ENCODE data around the gene PPM1G.
"Not testable (repeated sequence)": the region's sequence is repeated elsewhere in the genome, so short reads cannot be mapped to it uniquely, and the experiment has no call there.

PPM1G gene

GRCh38 chr2:27375513-27376099, 33.8 kb downstream of the PPM1G start:
- no peak for DNase-seq

- no peak for DNase-seq
Observed at GRCh38 chr2:27373567-27373966, 35.8 kb downstream of the PPM1G start.

GRCh38 chr2:27372937-27373336, 36.5 kb downstream of the PPM1G start:
- no peak for DNase-seq

- no peak for DNase-seq
Observed at GRCh38 chr2:27370816-27371620, 38.4 kb downstream of the PPM1G start.

GRCh38 chr2:27370026-27370815, 39.2 kb downstream of the PPM1G start, which contains the start of the genes EIF2B4 and SNX17:
Gene EIF2B4, minus strand, starts transcription at chr2:27370338. Its CDS starts 24 bp downstream, at chr2:27370314.
Gene SNX17, plus strand, starts transcription at chr2:27370616. Its CDS starts 128 bp downstream, at chr2:27370744.
- DNase-seq: peak; percentile 99

- no peak for DNase-seq
Observed at GRCh38 chr2:27369471-27370025, 39.8 kb downstream of the PPM1G start.

GRCh38 chr2:27363933-27364332, 45.5 kb downstream of the PPM1G start:
- no peak for DNase-seq

- no peak for DNase-seq
Observed at GRCh38 chr2:27362678-27363420, 46.5 kb downstream of the PPM1G start.

GRCh38 chr2:27356382-27357181, 52.8 kb downstream of the PPM1G start, which contains the start of gene GTF3C2:
Gene GTF3C2, minus strand, starts transcription at chr2:27356764. Its CDS starts 13,210 bp downstream, at chr2:27343554.
- peak; percentile 90 for DNase-seq

- no peak for DNase-seq
Observed at GRCh38 chr2:27356056-27356381, 53.4 kb downstream of the PPM1G start.

- DNase-seq: no peak
Observed at GRCh38 chr2:27354597-27354927, 54.8 kb downstream of the PPM1G start.

- no peak for DNase-seq
Observed at GRCh38 chr2:27353762-27354596, 55.4 kb downstream of the PPM1G start.

GRCh38 chr2:27353386-27353761, 56.0 kb downstream of the PPM1G start:
- DNase-seq: not testable (repeated sequence)

- DNase-seq: no peak
Observed at GRCh38 chr2:27351802-27352598, 57.4 kb downstream of the PPM1G start.

- DNase-seq: no peak
Observed at GRCh38 chr2:27350106-27350693, 59.2 kb downstream of the PPM1G start.

GRCh38 chr2:27347641-27348040, 61.8 kb downstream of the PPM1G start:
- DNase-seq: no peak

GRCh38 chr2:27336173-27336572, 73.2 kb downstream of the PPM1G start:
- DNase-seq: no peak

- DNase-seq: no peak
Observed at GRCh38 chr2:27335311-27335710, 74.1 kb downstream of the PPM1G start.

Data from activated gamma-delta T cell treated with Interleukin-2 at 50 U/mL for 16 hours (primary cell).